NCI-H1930 (cell line): ENCODE measurements around the gene ITSN1.
A peak's percentile ranks its signal among the peaks of the same experiment; 100 is the strongest.
"Not testable (repeated sequence)": the region's sequence is repeated elsewhere in the genome, so short reads cannot be mapped to it uniquely, and the experiment has no call there.

ENCODE experiments used
- DNase-seq, 2 experiments: peaks; one replicate each; lab custom pipeline; 2025; lab: John Stamatoyannopoulos, UW

ITSN1 gene

GRCh38 chr21:33892853-33893252, 250.6 kb downstream of the ITSN1 start:
- DNase-seq, result no peak

- no peak for DNase-seq
Measured at GRCh38 chr21:33893917-33894316, 251.6 kb downstream of the ITSN1 start.

- DNase-seq, result peak in 1 of 2 experiments; percentile 10
Measured at GRCh38 chr21:33894736-33895288, 252.5 kb downstream of the ITSN1 start.

- DNase-seq, result no peak
Measured at GRCh38 chr21:33895356-33895755, 253.1 kb downstream of the ITSN1 start.

GRCh38 chr21:33896691-33897090, 254.4 kb downstream of the ITSN1 start:
- no peak for DNase-seq

GRCh38 chr21:33897098-33897497, 254.8 kb downstream of the ITSN1 start:
- DNase-seq, result no peak

- DNase-seq, result no peak
Measured at GRCh38 chr21:33897739-33898138, 255.4 kb downstream of the ITSN1 start.

GRCh38 chr21:33898586-33898985, 256.3 kb downstream of the ITSN1 start:
- no peak for DNase-seq

GRCh38 chr21:33899199-33899598, 256.9 kb downstream of the ITSN1 start:
- DNase-seq, result no peak

- DNase-seq, result peak; percentile 28 to 48
Measured at GRCh38 chr21:33901412-33902288, 259.3 kb downstream of the ITSN1 start.

GRCh38 chr21:33902349-33902748, 260.0 kb downstream of the ITSN1 start:
- DNase-seq, result no peak

- no peak for DNase-seq
Measured at GRCh38 chr21:33904041-33904440, 261.7 kb downstream of the ITSN1 start.

- DNase-seq, result no peak
Measured at GRCh38 chr21:33908760-33909159, 266.5 kb downstream of the ITSN1 start.

GRCh38 chr21:33909756-33910155, 267.5 kb downstream of the ITSN1 start:
- DNase-seq, result no peak

GRCh38 chr21:33914188-33914587, 271.9 kb downstream of the ITSN1 start:
- DNase-seq, result no peak

- peak; percentile 94 to 95 for DNase-seq
Measured at GRCh38 chr21:33915368-33916199, 273.3 kb downstream of the ITSN1 start, which contains the start of gene ATP5PO. Gene ATP5PO, minus strand, starts transcription at chr21:33915804. Its CDS starts 41 bp downstream, at chr21:33915763.

GRCh38 chr21:33916200-33916567, 273.9 kb downstream of the ITSN1 start:
- no peak for DNase-seq

- no peak for DNase-seq
Measured at GRCh38 chr21:33917421-33917820, 275.1 kb downstream of the ITSN1 start.

GRCh38 chr21:33924079-33924765, 281.9 kb downstream of the ITSN1 start:
- DNase-seq, result peak; percentile 42 to 72

- DNase-seq, result no peak
Measured at GRCh38 chr21:33924766-33925100, 282.4 kb downstream of the ITSN1 start.

- DNase-seq, result not testable (repeated sequence)
Measured at GRCh38 chr21:33926248-33926647, 283.9 kb downstream of the ITSN1 start.
